H1 (cell line): ENCODE data around the gene CAPN1. TPM values are rescaled to one million over a fixed set of nuclear protein-coding genes. Genes with fewer than 3 reads are reported as not detected.

ENCODE experiments used
- RNF2 ChIP-seq: fragments of 200-900, 300-1000 bp; sonication (generic); IDR thresholded peaks from 2 replicates; pipeline ENCODE4 v1.7.1; 2016; ENCODE audit warnings: borderline replicate concordance, low read depth, mild to moderate bottlenecking, antibody characterized with exemption, low read length; ENCODE audit not compliant: poor library complexity, severe bottlenecking; ENCODE audit errors: missing control alignments
- polyA plus RNA-seq, 7 experiments: library from polyadenylated mRNA; depleted of rRNA in 3 of 7; stranded (reverse) in 5 of 7; unstranded in 2 of 7; fragments of >200 nt in 5 of 7; fragments of 200-250 nt in 2 of 7; gene quantifications; 1 replicate in 5 of 7; 2 replicates in 1 of 7; 4 replicates in 1 of 7; pipeline versions ENCODE4 v1.2.1 to v1.2.3, GENCODE V29; 2011 to 2013; ENCODE audit warnings: missing spikeins in 2 of 7, mixed read lengths in 2 of 7
- total RNA-seq: library from RNA; stranded (reverse); fragmentation: NEBNext Ultra II Directional; extraction: Animal tissue kit (Norgen Biotek cat#: 25700); gene quantifications from 2 replicates; pipeline ENCODE4 v1.2.1, GENCODE V29; 2021

Gene CAPN1
- total and polyA plus RNA-seq, 2 of the 8 experiments (the other 6 are each of a cell fraction or from before 2014, with no cell fraction given), result 194 to 233 TPM

GRCh38 chr11:65223011-65223410 is 41.3 kb downstream of the CAPN1 start (continued):
- no peak for TF ChIP-seq RNF2
